Neuron (in vitro differentiated cells): ENCODE data around the gene WDR1.

Source experiments
- H2AFZ ChIP-seq: one replicate; pipeline ENCODE4 v1.6.1; 2013; ENCODE audit warnings: low read depth, mild to moderate bottlenecking, inconsistent platforms, low read length, moderate library complexity
- H3K27me3 ChIP-seq: one replicate; pipeline ENCODE4 v1.6.1; 2013; ENCODE audit warnings: low read length; ENCODE audit not compliant: insufficient read depth
- H3K36me3 ChIP-seq: one replicate; pipeline ENCODE4 v1.6.1; 2013; ENCODE audit warnings: low read length; ENCODE audit not compliant: insufficient read depth
- H3K4me1 ChIP-seq: one replicate; pipeline ENCODE4 v1.6.1; 2013; ENCODE audit warnings: low read length; ENCODE audit not compliant: insufficient read depth
- H3K4me3 ChIP-seq: 2 replicates; pipeline ENCODE4 v1.5.1; 2013; ENCODE audit warnings: mild to moderate bottlenecking, low read length, moderate library complexity
- H3K9me3 ChIP-seq: one replicate; pipeline ENCODE4 v1.6.1; 2013; ENCODE audit warnings: low read length

WDR1 gene

GRCh38 chr4:10047967-10048366, 68.6 kb downstream of the WDR1 start:
- Histone ChIP-seq H3K4me3 (no peak overlapping the region), H3K9me3 (no peaks in the 10 kb centered on the region), H2AFZ (no peak overlapping the region), H3K4me1 (peaks cover 29% of the 10 kb centered on the region), H3K36me3 (no peaks in the 10 kb centered on the region), H3K27me3 (no peaks in the 10 kb centered on the region)

DNA sequence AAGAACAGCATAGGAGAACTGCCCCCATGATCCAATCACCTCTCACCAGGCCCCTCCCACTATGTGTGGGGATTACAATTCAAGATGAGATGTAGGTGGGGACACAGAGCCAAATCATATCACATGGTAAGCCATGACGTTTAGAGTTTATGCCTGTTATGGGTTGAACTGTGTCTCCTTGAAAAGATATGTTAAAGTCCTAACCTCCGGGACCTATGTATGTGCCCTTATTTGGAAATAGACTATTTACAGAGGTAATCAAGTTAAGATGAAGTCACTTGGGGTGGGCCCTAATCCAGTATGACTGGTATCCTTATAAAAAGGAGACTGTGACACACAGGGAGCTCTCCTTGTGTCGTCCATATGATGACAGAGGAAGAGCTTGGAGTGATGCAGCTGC, 70.1 kb downstream of the WDR1 start:
- Histone ChIP-seq H3K36me3 (no peaks in the 10 kb centered on the region), H3K4me1 (peaks cover 28% of the 10 kb centered on the region), H3K27me3 (no peaks in the 10 kb centered on the region), H2AFZ (no peak overlapping the region), H3K9me3 (no peaks in the 10 kb centered on the region), H3K4me3 (no peak overlapping the region)

DNA sequence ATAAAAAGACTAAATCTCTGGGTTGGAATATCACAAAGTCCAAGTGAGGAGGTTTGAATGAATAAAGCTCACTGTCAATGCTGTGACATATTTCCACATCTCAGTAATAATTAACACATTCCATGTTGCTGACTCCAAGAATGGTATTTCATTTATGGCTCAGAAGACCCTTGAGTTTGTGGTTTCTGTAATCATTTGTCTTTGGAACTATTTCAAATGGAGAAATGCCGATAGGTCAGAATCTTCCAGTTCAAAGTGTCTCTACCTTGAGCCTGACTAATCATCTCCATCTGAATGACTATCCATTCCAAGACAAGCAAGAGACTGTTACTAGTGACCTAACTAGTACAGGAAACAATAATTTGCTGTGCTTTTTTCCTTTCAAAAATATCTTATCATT, 71.1 kb downstream of the WDR1 start:
- no peaks in the 10 kb centered on the region for H3K9me3 ChIP-seq
- H3K27me3 ChIP-seq = no peaks in the 10 kb centered on the region
- H3K4me1 ChIP-seq = peaks cover 18% of the 10 kb centered on the region
- no peaks in the 10 kb centered on the region for H3K36me3 ChIP-seq
- no peak overlapping the region for H3K4me3 ChIP-seq
- no peak overlapping the region for H2AFZ ChIP-seq

- no peaks in the 10 kb centered on the region for H3K9me3 ChIP-seq
- peaks cover 3% of the 10 kb centered on the region for H3K27me3 ChIP-seq
- H2AFZ ChIP-seq = no peak overlapping the region
- no peaks in the 10 kb centered on the region for H3K4me1 ChIP-seq
- H3K36me3 ChIP-seq = no peaks in the 10 kb centered on the region
- no peak overlapping the region for H3K4me3 ChIP-seq
These were observed 75.6 kb downstream of the WDR1 start for GRCh38 chr4:10041036-10041435.

GRCh38 chr4:10040049-10040892, 76.3 kb downstream of the WDR1 start:
- Histone ChIP-seq H3K9me3 (no peaks in the 10 kb centered on the region), H3K36me3 (no peaks in the 10 kb centered on the region), H2AFZ (no peak overlapping the region), H3K27me3 (peaks cover 3% of the 10 kb centered on the region), H3K4me3 (no peak overlapping the region), H3K4me1 (no peaks in the 10 kb centered on the region)

DNA sequence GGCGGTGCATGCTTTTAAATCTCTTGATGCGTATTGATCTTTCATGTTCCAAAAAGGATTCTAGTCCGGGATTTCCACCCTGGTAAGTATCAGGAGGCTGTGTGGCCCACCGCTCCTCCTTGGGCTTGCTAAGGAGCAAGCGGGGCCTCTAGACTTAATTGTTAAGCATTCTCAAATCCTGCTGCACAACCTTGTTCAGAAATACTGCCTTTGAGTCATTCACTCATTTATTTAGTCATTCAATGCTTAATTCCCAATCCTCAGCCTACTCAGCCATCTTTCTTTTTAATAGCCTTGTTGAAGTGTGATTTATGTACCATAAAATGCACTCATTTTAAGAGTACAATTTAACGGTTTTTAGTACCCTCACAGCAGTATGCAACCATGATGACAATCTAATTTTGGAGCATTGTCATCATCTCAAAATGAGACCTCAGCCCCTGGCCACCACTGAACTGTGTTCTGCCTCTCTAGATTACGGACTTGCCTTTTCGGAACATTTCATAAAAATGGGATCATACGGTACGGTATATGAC, 79.7 kb downstream of the WDR1 start:
- Histone ChIP-seq H3K27me3 (peaks cover 3% of the 10 kb centered on the region), H3K9me3 (no peaks in the 10 kb centered on the region), H3K4me3 (no peak overlapping the region), H3K36me3 (no peaks in the 10 kb centered on the region), H3K4me1 (peaks cover 5% of the 10 kb centered on the region), H2AFZ (no peak overlapping the region)

GRCh38 chr4:10035130-10035529, 81.5 kb downstream of the WDR1 start:
- Histone ChIP-seq H3K4me3 (no peak overlapping the region), H3K9me3 (no peaks in the 10 kb centered on the region), H3K36me3 (no peaks in the 10 kb centered on the region), H3K4me1 (peaks cover 18% of the 10 kb centered on the region), H3K27me3 (peaks cover 3% of the 10 kb centered on the region), H2AFZ (no peak overlapping the region)

DNA sequence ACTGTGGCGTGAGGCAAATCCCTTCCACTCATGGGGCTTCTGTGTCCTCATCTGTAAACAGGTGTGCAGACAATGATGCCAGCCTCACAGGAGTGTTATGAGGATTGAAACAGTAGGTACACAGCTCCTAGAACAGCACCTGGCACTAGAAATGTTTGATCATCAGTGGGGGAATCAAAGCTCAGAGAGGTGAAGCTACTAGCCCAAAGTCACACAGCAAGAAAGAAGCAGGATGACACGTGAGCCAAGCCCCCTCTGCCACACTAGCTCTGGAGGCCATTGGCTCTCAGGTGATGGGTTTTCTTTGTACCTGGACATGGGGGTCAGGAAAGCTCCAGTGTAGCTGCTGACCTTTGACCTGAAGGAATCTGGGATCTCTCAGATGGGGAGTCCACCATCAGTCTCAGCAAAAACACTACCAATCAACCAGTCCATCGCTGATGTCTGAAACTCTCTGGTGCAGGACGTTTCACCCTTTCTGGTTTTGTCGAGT, 81.9 kb downstream of the WDR1 start:
- H3K4me3 ChIP-seq = no peak overlapping the region
- H3K27me3 ChIP-seq = peaks cover 3% of the 10 kb centered on the region
- no peaks in the 10 kb centered on the region for H3K36me3 ChIP-seq
- H3K4me1 ChIP-seq = peaks cover 18% of the 10 kb centered on the region
- H3K9me3 ChIP-seq = no peaks in the 10 kb centered on the region
- H2AFZ ChIP-seq = no peak overlapping the region

- peaks cover 1% of the 10 kb centered on the region for H3K27me3 ChIP-seq
- no peak overlapping the region for H3K4me3 ChIP-seq
- no peaks in the 10 kb centered on the region for H3K9me3 ChIP-seq
- no peaks in the 10 kb centered on the region for H3K36me3 ChIP-seq
- peaks cover 18% of the 10 kb centered on the region for H3K4me1 ChIP-seq
- no peak overlapping the region for H2AFZ ChIP-seq
These were observed 82.5 kb downstream of the WDR1 start for GRCh38 chr4:10034136-10034535.

- Histone ChIP-seq H3K4me3 (no peak overlapping the region), H3K9me3 (no peaks in the 10 kb centered on the region), H3K4me1 (peaks cover 18% of the 10 kb centered on the region), H2AFZ (no peak overlapping the region), H3K36me3 (no peaks in the 10 kb centered on the region), H3K27me3 (no peaks in the 10 kb centered on the region)
These were observed 83.3 kb downstream of the WDR1 start for GRCh38 chr4:10033191-10033881.

DNA sequence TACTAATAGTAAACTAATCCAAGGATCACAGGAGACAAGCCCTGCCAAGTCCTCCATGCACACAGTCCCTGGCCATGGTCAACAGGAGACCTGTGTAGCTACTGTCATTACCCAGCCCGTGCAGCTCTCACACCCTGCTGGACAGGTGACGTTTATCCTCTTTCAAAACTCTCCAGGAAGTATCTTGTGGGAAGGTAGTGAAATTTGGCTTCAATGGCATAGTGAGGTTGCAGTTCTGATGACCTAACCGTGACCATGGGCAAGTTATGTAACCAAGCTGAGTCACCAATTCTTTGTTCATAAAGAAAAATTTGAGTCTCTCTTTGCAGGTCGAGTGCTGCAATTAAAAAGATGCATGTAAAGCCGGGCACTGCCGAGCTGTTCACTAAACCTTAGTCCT, 84.0 kb downstream of the WDR1 start:
- H3K4me3 ChIP-seq = no peak overlapping the region
- H3K4me1 ChIP-seq = peaks cover 18% of the 10 kb centered on the region
- H3K9me3 ChIP-seq = no peaks in the 10 kb centered on the region
- H2AFZ ChIP-seq = no peak overlapping the region
- H3K36me3 ChIP-seq = no peaks in the 10 kb centered on the region
- H3K27me3 ChIP-seq = no peaks in the 10 kb centered on the region

DNA sequence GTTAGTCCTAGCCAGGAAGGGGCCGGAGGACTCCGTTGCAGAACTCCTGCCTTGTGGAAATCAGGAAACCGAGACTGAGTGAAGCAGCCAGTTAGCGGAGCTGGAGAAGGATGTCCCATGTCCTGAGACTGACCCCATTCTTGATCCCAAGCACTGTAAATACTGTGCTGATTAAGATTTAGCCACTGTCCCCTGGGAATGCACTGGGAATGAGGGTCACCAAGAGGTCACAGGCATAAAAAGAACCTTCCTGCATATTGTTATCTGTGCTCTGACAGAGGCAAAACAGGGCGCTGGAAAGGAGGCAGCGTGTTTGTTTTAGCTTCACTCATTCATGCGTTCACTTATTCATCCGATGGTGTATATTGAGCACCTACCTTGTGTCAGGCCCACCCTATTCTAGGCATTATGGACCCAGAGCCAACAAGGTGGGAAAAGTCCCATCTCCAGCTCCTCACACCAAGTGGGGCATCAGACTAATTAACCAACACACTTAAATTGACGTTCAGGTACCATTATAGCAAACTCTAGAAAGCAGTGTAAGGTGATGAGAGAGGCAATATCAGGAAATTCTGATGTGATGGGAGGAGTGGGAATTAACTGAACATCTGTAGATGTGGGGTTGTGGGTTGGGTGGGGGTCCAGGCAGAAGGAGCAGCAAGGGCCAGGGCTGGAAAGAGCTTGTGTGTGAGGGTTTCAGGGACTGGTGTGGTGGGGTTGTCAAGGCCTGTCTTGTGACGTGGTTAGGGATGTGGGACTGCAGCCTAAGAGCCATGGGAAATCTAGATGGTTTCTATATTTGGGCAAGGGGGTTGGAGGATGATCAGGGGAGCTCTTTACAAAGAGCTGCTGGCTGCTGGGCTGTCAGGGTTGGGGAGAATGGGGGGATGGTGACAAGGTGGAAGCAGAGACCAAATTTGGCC, 84.7 kb downstream of the WDR1 start:
- Histone ChIP-seq H3K4me3 (no peak overlapping the region), H3K9me3 (no peaks in the 10 kb centered on the region), H3K36me3 (no peaks in the 10 kb centered on the region), H3K4me1 (peaks cover 18% of the 10 kb centered on the region), H2AFZ (no peak overlapping the region), H3K27me3 (peaks cover 3% of the 10 kb centered on the region)
